ENCODE results near the gene TTYH2. TPM values are rescaled to one million over a fixed set of nuclear protein-coding genes. Genes with fewer than 3 reads are reported as not detected.

Gene TTYH2
- polyA plus RNA-seq, 3 donors, result 3.1 to 4.9 (median 3.7) TPM

- WGBS, 3 donors, result 71 to 77% (median 75%) methylated on average over 14 of the region's 14 CpGs
- H3K27ac ChIP-seq (ENCODE audit: low read depth, low read length), result no peak overlapping the region
These were observed 2.0 kb upstream of the TTYH2 start for GRCh38 chr17:74211141-74211911.

- WGBS, 3 donors, result 47 to 60% (median 54%) methylated on average over 8 of the region's 8 CpGs
- no peak overlapping the region for H3K27ac ChIP-seq (ENCODE audit: low read depth, low read length)
These were observed 1.5 kb upstream of the TTYH2 start for GRCh38 chr17:74211912-74212208.

GRCh38 chr17:74212209-74212912, 1.0 kb upstream of the TTYH2 start:
- H3K27ac ChIP-seq (ENCODE audit: low read depth, low read length), result peak overlapping the region; percentile 35
- WGBS, 3 donors, result 2 to 5% (median 3%) methylated on average over 46 to 48 of the region's 48 CpGs

GRCh38 chr17:74213861-74214391, 555 bp downstream of the TTYH2 start:
- no peak overlapping the region for H3K27ac ChIP-seq (ENCODE audit: low read depth, low read length)
- WGBS, 3 donors, result 5 to 12% (median 6%) methylated on average over 30 to 33 of the region's 33 CpGs

- 65 to 73% (median 67%) methylated on average over 16 of the region's 16 CpGs for WGBS, 3 donors
These were observed 1.3 kb downstream of the TTYH2 start for GRCh38 chr17:74214484-74215341.

GRCh38 chr17:74215342-74215727, 2.0 kb downstream of the TTYH2 start:
- 68 to 84% (median 74%) methylated on average over 6 of the region's 6 CpGs for WGBS, 3 donors
- no peak overlapping the region for H3K27ac ChIP-seq (ENCODE audit: low read depth, low read length)

More at GRCh38 chr17:74214484-74215341, 1.3 kb downstream of the TTYH2 start:
- H3K27ac ChIP-seq (ENCODE audit: low read depth, low read length), result no peak overlapping the region

GRCh38 chr17:74216505-74216904, 3.1 kb downstream of the TTYH2 start:
- H3K27ac ChIP-seq (ENCODE audit: low read depth, low read length), result no peak overlapping the region
- WGBS, 3 donors, result 73 to 81% (median 75%) methylated on average over 5 of the region's 5 CpGs

- WGBS, 3 donors, result 63 to 74% (median 67%) methylated on average over 13 of the region's 13 CpGs
These were observed 3.8 kb downstream of the TTYH2 start for GRCh38 chr17:74217037-74217730.

GRCh38 chr17:74217888-74218287, 4.5 kb downstream of the TTYH2 start:
- WGBS, 3 donors, result 96 to 97% (median 96%) methylated on average over 2 of the region's 2 CpGs
- H3K27ac ChIP-seq (ENCODE audit: low read depth, low read length), result no peak overlapping the region

More at GRCh38 chr17:74217037-74217730, 3.8 kb downstream of the TTYH2 start:
- no peak overlapping the region for H3K27ac ChIP-seq (ENCODE audit: low read depth, low read length)

GRCh38 chr17:74218436-74218835, 5.1 kb downstream of the TTYH2 start:
- WGBS, 3 donors, result 73 to 83% (median 73%) methylated on average over 8 of the region's 8 CpGs
- H3K27ac ChIP-seq (ENCODE audit: low read depth, low read length), result no peak overlapping the region

- WGBS, 3 donors, result 82 to 90% (median 87%) methylated on average over 3 of the region's 3 CpGs
- no peak overlapping the region for H3K27ac ChIP-seq (ENCODE audit: low read depth, low read length)
These were observed 6.3 kb downstream of the TTYH2 start for GRCh38 chr17:74219576-74220133.

- no peak overlapping the region for H3K27ac ChIP-seq (ENCODE audit: low read depth, low read length)
- 88 to 98% (median 92%) methylated on average over 2 of the region's 2 CpGs for WGBS, 3 donors
These were observed 6.8 kb downstream of the TTYH2 start for GRCh38 chr17:74220219-74220618.

GRCh38 chr17:74220946-74221818, 7.8 kb downstream of the TTYH2 start:
- no peak overlapping the region for H3K27ac ChIP-seq (ENCODE audit: low read depth, low read length)
- 95 to 96% (median 95%) methylated on average over 16 of the region's 16 CpGs for WGBS, 3 donors

- no peak overlapping the region for H3K27ac ChIP-seq (ENCODE audit: low read depth, low read length)
- 92 to 98% (median 94%) methylated on average over 13 of the region's 13 CpGs for WGBS, 3 donors
These were observed 9.0 kb downstream of the TTYH2 start for GRCh38 chr17:74222399-74222798.

GRCh38 chr17:74223901-74224300, 10.5 kb downstream of the TTYH2 start:
- WGBS, 3 donors, result 95 to 97% (median 97%) methylated on average over 14 of the region's 14 CpGs
- H3K27ac ChIP-seq (ENCODE audit: low read depth, low read length), result no peak overlapping the region

GRCh38 chr17:74224959-74225725, 11.8 kb downstream of the TTYH2 start:
- H3K27ac ChIP-seq (ENCODE audit: low read depth, low read length), result no peak overlapping the region
- WGBS, 3 donors, result 94 to 98% (median 94%) methylated on average over 20 of the region's 20 CpGs
